HCT116 (cell line): Measurements from ENCODE around the gene TASP1. TPM values are rescaled to one million over a fixed set of nuclear protein-coding genes. Genes with fewer than 3 reads are reported as not detected.

Source experiments
- ATAC-seq: fragments of 200-7000 bp; cut with Tn5 transposase; 2 replicates; pipeline ENCODE4 v1.9.1; 2020; ENCODE audit warnings: mild to moderate bottlenecking, moderate library complexity
- BruUV-seq: library from RNA; stranded (reverse); fragments of 400-500 nt; replicated peaks from 2 replicates; lab custom pipeline; 2021; lab: Mats Ljungman, UMichigan
- CTCF ChIA-PET: fragments of 300-600 bp; sonication (Branson Sonifier 250); formaldehyde crosslinking; loops from one replicate; lab custom pipeline; 2021; ENCODE audit warnings: antibody characterized with exemption; lab: Charles Lee
- POLR2A ChIA-PET: fragments of 300-600, 350-600 bp; sonication (Branson Sonifier 250); formaldehyde crosslinking; loops from one replicate; lab custom pipeline; 2021; ENCODE audit warnings: antibody characterized with exemption; lab: Charles Lee
- RAD21 ChIA-PET, 2 experiments: fragments of 300-600 bp; sonication (Branson Sonifier 250); formaldehyde crosslinking; loops; one replicate each; lab custom pipeline; 2023; ENCODE audit warnings: low total read pairs in 2 of 2; ENCODE audit not compliant: uncharacterized antibody in 2 of 2, unreplicated experiment in 2 of 2, low non-redundant PET in 1 of 2; lab: Charles Lee
- DNase-seq: peaks from one replicate; pipeline ENCODE4 v3.0.0-alpha.2; 2010; ENCODE audit warnings: low read depth, low spot score
- H2AFZ ChIP-seq: fragments of 200-600 bp; shearing (Covaris generic), sonication (generic); 2 replicates; pipeline ENCODE4 v1.6.1; 2017; ENCODE audit warnings: low read depth, mixed run types, mixed read lengths, antibody characterized with exemption, low read length; ENCODE audit not compliant: poor library complexity, severe bottlenecking
- H3K27ac ChIP-seq: 2 replicates; pipeline ENCODE4 v1.5.1; 2012; ENCODE audit warnings: low read depth, low read length
- H3K27me3 ChIP-seq: fragments of 200-600 bp; sonication (generic); 2 replicates; pipeline ENCODE4 v1.6.1; 2016; ENCODE audit warnings: mixed run types, low read length, mixed read lengths; ENCODE audit not compliant: insufficient read depth
- H3K36me3 ChIP-seq, 2 experiments: fragments of 200-500 bp in 1 of 2; fragments of 200-600 bp in 1 of 2; sonication (Bioruptor generic) in 1 of 2; sonication (generic) in 1 of 2; 2 replicates each; pipeline versions ENCODE4 v1.5.1 to v1.6.1; 2014 to 2016; ENCODE audit warnings: low read length in 2 of 2, inconsistent platforms in 1 of 2, mixed read lengths in 1 of 2, mixed run types in 1 of 2; ENCODE audit not compliant: insufficient read depth in 2 of 2, control insufficient read depth in 1 of 2
- H3K4me1 ChIP-seq, 2 experiments: fragments of 200-600 bp in 1 of 2; sonication (generic) in 1 of 2; 2 replicates each; pipeline versions ENCODE4 v1.5.1 to v1.6.1; 2012 to 2017; ENCODE audit warnings: low read length in 2 of 2, inconsistent platforms in 1 of 2, mild to moderate bottlenecking in 1 of 2, mixed read lengths in 1 of 2, mixed run types in 1 of 2, moderate library complexity in 1 of 2; ENCODE audit not compliant: insufficient read depth in 2 of 2, control insufficient read depth in 1 of 2
- H3K4me2 ChIP-seq: fragments of 200-600 bp; sonication (generic); 2 replicates; pipeline ENCODE4 v1.6.1; 2017; ENCODE audit warnings: mixed run types, low read length, mixed read lengths
- H3K4me3 ChIP-seq, 2 experiments: fragments of 200-600 bp in 1 of 2; sonication (generic) in 1 of 2; replicated peaks in 1 of 2; 2 replicates each; pipeline ENCODE4 v1.5.1; 2011 to 2016; ENCODE audit warnings: low read length in 2 of 2, control low read depth in 1 of 2, low read depth in 1 of 2, mild to moderate bottlenecking in 1 of 2, mixed read lengths in 1 of 2, mixed run types in 1 of 2
- H3K79me2 ChIP-seq: fragments of 200-600 bp; sonication (generic); 2 replicates; pipeline ENCODE4 v1.6.1; 2017; ENCODE audit warnings: mild to moderate bottlenecking, mixed run types, low read length, moderate library complexity, mixed read lengths; ENCODE audit not compliant: insufficient read depth
- H3K9ac ChIP-seq: fragments of 200-600 bp; sonication (generic); 2 replicates; pipeline ENCODE4 v1.6.1; 2016; ENCODE audit warnings: low read length, mixed read lengths
- H3K9me2 ChIP-seq: fragments of 200-600 bp; sonication (generic), shearing (Covaris generic); 2 replicates; pipeline ENCODE4 v1.6.1; 2017; ENCODE audit warnings: mixed run types, mild to moderate bottlenecking, moderate library complexity; ENCODE audit not compliant: insufficient read depth
- H3K9me3 ChIP-seq, 2 experiments: fragments of 200-500 bp in 1 of 2; fragments of 200-600 bp in 1 of 2; sonication (Bioruptor generic) in 1 of 2; sonication (generic) in 1 of 2; 2 replicates each; pipeline ENCODE4 v1.6.1; 2014 to 2017; ENCODE audit warnings: low read length in 2 of 2, mixed read lengths in 2 of 2, inconsistent platforms in 1 of 2, low read depth in 1 of 2, mild to moderate bottlenecking in 1 of 2, mixed run types in 1 of 2, moderate library complexity in 1 of 2; ENCODE audit not compliant: control insufficient read depth in 1 of 2, insufficient read depth in 1 of 2
- H4K20me1 ChIP-seq: fragments of 200-600 bp; sonication (generic), shearing (Covaris generic); 2 replicates; pipeline ENCODE4 v1.6.1; 2017; ENCODE audit warnings: mixed run types, mild to moderate bottlenecking, moderate library complexity; ENCODE audit not compliant: insufficient read depth
- CBX3 ChIP-seq: IDR thresholded peaks from 2 replicates; pipeline ENCODE4 v1.6.1; 2012; ENCODE audit warnings: low read depth
- CTCF ChIP-seq, 3 experiments: fragments of 200-600 bp in 1 of 3; sonication (generic) in 1 of 3; IDR thresholded peaks in 2 of 3; conservative IDR thresholded peaks in 1 of 3; 2 replicates each; pipeline ENCODE4 v1.5.1; 2012 to 2017; ENCODE audit warnings: low read depth in 2 of 3, low read length in 2 of 3, antibody characterized with exemption in 1 of 3, borderline replicate concordance in 1 of 3, control low read depth in 1 of 3, mild to moderate bottlenecking in 1 of 3, mixed read lengths in 1 of 3, mixed run types in 1 of 3, moderate library complexity in 1 of 3; ENCODE audit not compliant: insufficient read depth in 1 of 3
- EGR1 ChIP-seq: IDR thresholded peaks from 2 replicates; pipeline ENCODE4 v1.6.1; 2012; ENCODE audit warnings: low read depth
- JUND ChIP-seq: IDR thresholded peaks from 2 replicates; pipeline ENCODE4 v1.6.1; 2012
- MAX ChIP-seq: IDR thresholded peaks from 2 replicates; pipeline ENCODE4 v1.6.1; 2012
- POLR2A ChIP-seq: IDR thresholded peaks from 2 replicates; pipeline ENCODE4 v1.7.0; 2011; ENCODE audit warnings: borderline replicate concordance; ENCODE audit not compliant: insufficient read depth, insufficient read length; ENCODE audit errors: extremely low read depth
- SIN3A ChIP-seq: IDR thresholded peaks from 2 replicates; pipeline ENCODE4 v1.6.1; 2012; ENCODE audit warnings: low read depth
- SP1 ChIP-seq: IDR thresholded peaks from 2 replicates; pipeline ENCODE4 v1.6.1; 2012; ENCODE audit warnings: low read depth
- TCF7L2 ChIP-seq: IDR thresholded peaks from 2 replicates; pipeline ENCODE4 v1.7.0; 2011; ENCODE audit warnings: borderline replicate concordance, inconsistent platforms; ENCODE audit not compliant: insufficient read depth, insufficient read length; ENCODE audit errors: extremely low read depth
- YY1 ChIP-seq: IDR thresholded peaks from 2 replicates; pipeline ENCODE4 v1.6.1; 2011; ENCODE audit warnings: low read length, low read depth, moderate library complexity, mild to moderate bottlenecking; ENCODE audit not compliant: insufficient replicate concordance; ENCODE audit errors: extremely low read depth
- ZFX ChIP-seq: fragments of 450-650 bp; IDR thresholded peaks from 2 replicates; pipeline ENCODE4 v1.6.1; 2017
- ZNF274 ChIP-seq: fragments of 200-500 bp; sonication (Bioruptor generic); IDR thresholded peaks from 2 replicates; pipeline ENCODE4 v1.6.1; 2014; ENCODE audit warnings: mild to moderate bottlenecking, low read depth, low read length, inconsistent platforms
- intact Hi-C: fragments of 100-400 bp; cut with micrococcal nuclease; formaldehyde crosslinking; loops from 2 replicates; pipeline ENCODE4 v1.10.0; 2022
- total RNA-seq: library from RNA; stranded (reverse); gene quantifications from one replicate; pipeline ENCODE4 v1.2.1, GENCODE V29; 2021; ENCODE audit not compliant: unreplicated experiment

TASP1 gene
- total RNA-seq, 1 experiment from 2014 or later: 19.1 TPM

- no peak overlapping the region for H2AFZ ChIP-seq
- ChIA-PET POLR2A (no interaction called here), RAD21 (no interaction called here), CTCF (no interaction called here)
- no peaks in the 10 kb centered on the region for H3K9me2 ChIP-seq
- no peaks in the 10 kb centered on the region for H3K36me3 ChIP-seq
- no peaks in the 10 kb centered on the region for H4K20me1 ChIP-seq
- no TSS peak for BruUV-seq
- H3K9ac ChIP-seq: no peak overlapping the region
- ATAC-seq (no peak), DNase-seq (no peak)
- H3K27me3 ChIP-seq: no peaks in the 10 kb centered on the region
- no peak overlapping the region for H3K4me2 ChIP-seq
- H3K79me2 ChIP-seq: no peaks in the 10 kb centered on the region
- no peak overlapping the region for H3K4me3 ChIP-seq
- H3K27ac ChIP-seq: no peak overlapping the region
- TF ChIP-seq JUND: no peak
- TF ChIP-seq MAX: no peak
- no peak for TF ChIP-seq CTCF (IDR thresholded peaks at IDR 0.05 in 2 of 3, conservative IDR thresholded peaks at IDR 0.05 in 1 of 3; ENCODE audit: borderline replicate concordance in 1 of 3, insufficient read depth in 1 of 3, low read depth in 2 of 3, low read length in 2 of 3)
- no peak for TF ChIP-seq CBX3
- TF ChIP-seq POLR2A: no peak
- intact Hi-C loops: no loop called here
- peaks cover 0 to under 1% of the 10 kb centered on the region in 2 experiments; a peak in 1 of 4 replicates for H3K4me1 ChIP-seq
- H3K9me3 ChIP-seq: no peaks in the 10 kb centered on the region
These were observed 294.1 kb downstream of the TASP1 start for GRCh38 chr20:13344671-13345070.

- Histone ChIP-seq H3K79me2 (no peaks in the 10 kb centered on the region), H3K27ac (no peak overlapping the region), H2AFZ (no peak overlapping the region), H3K4me3 (no peak overlapping the region), H3K27me3 (no peaks in the 10 kb centered on the region), H4K20me1 (no peaks in the 10 kb centered on the region), H3K4me2 (no peak overlapping the region), H3K36me3 (no peaks in the 10 kb centered on the region), H3K9ac (no peak overlapping the region), H3K9me3 (no peaks in the 10 kb centered on the region), H3K9me2 (no peaks in the 10 kb centered on the region), H3K4me1 (peaks cover 0 to 13% of the 10 kb centered on the region in 2 experiments; a peak in 1 of 4 replicates)
- RAD21 ChIA-PET: no interaction called here
- intact Hi-C loops: no loop called here
- no peak for DNase-seq
- no TSS peak for BruUV-seq
- POLR2A ChIA-PET: no interaction called here
- CTCF ChIA-PET: no interaction called here
- TF ChIP-seq ZNF274 (no peak), EGR1 (no peak), SP1 (no peak), POLR2A (no peak), ZFX (no peak), TCF7L2 (no peak), SIN3A (no peak), YY1 (no peak)
- no peak for ATAC-seq
These were observed 296.1 kb downstream of the TASP1 start for GRCh38 chr20:13342469-13343242.
